SU-DHL-6 (cell line): Measurements from ENCODE around the gene CKAP2L.

Source experiments
- H2AFZ ChIP-seq: fragments of 200-600 bp; sonication (generic); 2 replicates; pipeline ENCODE4 v1.6.1; 2014; ENCODE audit warnings: low read depth, mild to moderate bottlenecking, moderate library complexity, mixed read lengths, antibody characterized with exemption, low read length; ENCODE audit not compliant: severe bottlenecking
- H3F3A ChIP-seq: fragments of 200-600 bp; shearing (Covaris generic); 2 replicates; pipeline ENCODE4 v1.6.0; 2016; ENCODE audit warnings: antibody characterized with exemption, mild to moderate bottlenecking; ENCODE audit not compliant: insufficient read depth
- H3K27ac ChIP-seq: fragments of 200-600 bp; sonication (generic); 2 replicates; pipeline ENCODE4 v1.5.1; 2016; ENCODE audit warnings: low read depth, mild to moderate bottlenecking, low read length, moderate library complexity, mixed read lengths
- H3K27me3 ChIP-seq: fragments of 200-600 bp; sonication (generic), shearing (Covaris generic); 2 replicates; pipeline ENCODE4 v1.6.0; 2014; ENCODE audit warnings: mild to moderate bottlenecking, low read length
- H3K36me3 ChIP-seq: fragments of 200-600 bp; sonication (generic); 2 replicates; pipeline ENCODE4 v1.6.1; 2014; ENCODE audit warnings: mild to moderate bottlenecking, low read length, mixed read lengths
- H3K4me2 ChIP-seq: fragments of 300-600, 200-600 bp; shearing (Covaris generic), sonication (generic); 2 replicates; pipeline ENCODE4 v1.6.0; 2014; ENCODE audit warnings: low read length, low read depth, mild to moderate bottlenecking; ENCODE audit not compliant: poor library complexity, severe bottlenecking
- H3K4me3 ChIP-seq: fragments of 200-600 bp; sonication (generic); 2 replicates; pipeline ENCODE4 v1.5.1; 2014; ENCODE audit warnings: antibody characterized with exemption, low read length, mild to moderate bottlenecking, mixed read lengths; ENCODE audit not compliant: insufficient read depth, poor library complexity, severe bottlenecking
- H3K79me2 ChIP-seq: fragments of 200-600 bp; sonication (generic); 2 replicates; pipeline ENCODE4 v1.6.1; 2014; ENCODE audit warnings: mild to moderate bottlenecking, low read length, moderate library complexity; ENCODE audit not compliant: insufficient read depth
- H3K9ac ChIP-seq: fragments of 200-600 bp; sonication (generic); 2 replicates; pipeline ENCODE4 v1.7.0; 2014; ENCODE audit warnings: mild to moderate bottlenecking, low read length
- H3K9me2 ChIP-seq: fragments of 200-600 bp; sonication (generic); replicated peaks from 2 replicates; pipeline ENCODE4 v1.6.1; 2014; ENCODE audit warnings: low read length; ENCODE audit not compliant: insufficient read depth
- H3K9me3 ChIP-seq: fragments of 200-600 bp; sonication (generic); 2 replicates; pipeline ENCODE4 v1.6.1; 2014; ENCODE audit warnings: low read length, mixed read lengths; ENCODE audit not compliant: insufficient read depth
- H4K20me1 ChIP-seq: fragments of 200-600 bp; sonication (generic); 2 replicates; pipeline ENCODE4 v1.6.1; 2014; ENCODE audit warnings: low read depth, mild to moderate bottlenecking, antibody characterized with exemption, low read length, moderate library complexity, mixed read lengths
- CTCF ChIP-seq: fragments of 200-600 bp; sonication (generic); IDR thresholded peaks from one replicate; pipeline ENCODE4 v1.5.1; 2017; ENCODE audit warnings: antibody characterized with exemption, mild to moderate bottlenecking, low read length, moderate library complexity; ENCODE audit not compliant: insufficient read depth, poor library complexity, severe bottlenecking
- EZH2phosphoT487 ChIP-seq: fragments of 200-600 bp; sonication (generic), shearing (Covaris generic); conservative IDR thresholded peaks from 2 replicates; pipeline ENCODE4 v1.6.1; 2018; ENCODE audit warnings: mild to moderate bottlenecking, antibody characterized with exemption, low read length, moderate library complexity, mixed read lengths

CKAP2L gene

GRCh38 chr2:112764071-112765044 lies at the start of gene CKAP2L:
CKAP2L (minus strand) TSS chr2:112764609; CDS start chr2:112764598, 11 bp downstream.
- H3K9ac ChIP-seq: peak within 1 kb of the TSS; percentile 81
- no peaks in the 10 kb centered on the region for H3K27me3 ChIP-seq
- H3K9me2 ChIP-seq: no peaks in the 10 kb centered on the region
- peaks cover 21% of the 10 kb centered on the region for H3K36me3 ChIP-seq
- TF ChIP-seq EZH2phosphoT487 (no peak), CTCF (no peak)
- H3K4me3 ChIP-seq: peak within 1 kb of the TSS; percentile 79
- H4K20me1 ChIP-seq: no peaks in the 10 kb centered on the region
- peak within 1 kb of the TSS; percentile 69 for H3K27ac ChIP-seq
- no peaks in the 10 kb centered on the region for H3F3A ChIP-seq
- H3K4me2 ChIP-seq: peak within 1 kb of the TSS; percentile 78
- peak within 1 kb of the TSS; percentile 68 for H2AFZ ChIP-seq
- peaks cover 37% of the 10 kb centered on the region for H3K79me2 ChIP-seq
- no peaks in the 10 kb centered on the region for H3K9me3 ChIP-seq

- Histone ChIP-seq H3K27ac (no peak overlapping the region), H4K20me1 (no peaks in the 10 kb centered on the region), H2AFZ (no peak overlapping the region), H3F3A (no peaks in the 10 kb centered on the region), H3K27me3 (no peaks in the 10 kb centered on the region), H3K79me2 (no peaks in the 10 kb centered on the region), H3K9me3 (no peaks in the 10 kb centered on the region), H3K4me3 (no peak overlapping the region), H3K9me2 (no peaks in the 10 kb centered on the region), H3K9ac (no peak overlapping the region), H3K4me2 (no peak overlapping the region), H3K36me3 (no peaks in the 10 kb centered on the region)
- no peak for TF ChIP-seq EZH2phosphoT487
- TF ChIP-seq CTCF: no peak
Observed at GRCh38 chr2:112813280-112813966, 49.0 kb upstream of the CKAP2L start.

GRCh38 chr2:112812318-112813267 lies 48.2 kb upstream of the CKAP2L start:
- no peaks in the 10 kb centered on the region for H3K27me3 ChIP-seq
- no peak overlapping the region for H2AFZ ChIP-seq
- H3K27ac ChIP-seq: no peak overlapping the region
- no peak overlapping the region for H3K4me3 ChIP-seq
- H3K9me3 ChIP-seq: peaks cover under 1% of the 10 kb centered on the region; the same call in 1 of the 2 replicates
- no peaks in the 10 kb centered on the region for H3K79me2 ChIP-seq
- H4K20me1 ChIP-seq: no peaks in the 10 kb centered on the region
- H3K4me2 ChIP-seq: no peak overlapping the region
- H3K36me3 ChIP-seq: no peaks in the 10 kb centered on the region
- no peaks in the 10 kb centered on the region for H3F3A ChIP-seq
- H3K9me2 ChIP-seq: no peaks in the 10 kb centered on the region
- no peak overlapping the region for H3K9ac ChIP-seq
- no peak for TF ChIP-seq CTCF
- no peak for TF ChIP-seq EZH2phosphoT487
